ENCODE results near the gene HBEGF. TPM values are rescaled to one million over a fixed set of nuclear protein-coding genes. Genes with fewer than 3 reads are reported as not detected.
A peak's percentile ranks its signal among the peaks of the same experiment; 100 is the strongest.

HBEGF gene
- total and polyA plus RNA-seq, 10 of the 15 experiments (the other 5 are each of a cell fraction or from before 2014, with no cell fraction given), result 0.87 to 3.1 (median 2.1) TPM

- peak within 1 kb of the TSS; percentile 70 for H3K27ac ChIP-seq (ENCODE audit: control insufficient read depth, insufficient read depth)
- peak within 1 kb of the TSS; percentile 92 for H3K4me2 ChIP-seq (ENCODE audit: control insufficient read depth, insufficient read depth)
- ChIA-PET CTCF (interaction anchor here (0.7 to 3.2 kb wide), 9 partner anchors 10 to 63 kb away, joined by 3 to 17 read pairs (median 4); partner anchors contain the start of gene HBEGF), POLR2A (interaction anchor here (0.6 to 1.8 kb wide), 4 partner anchors 15 to 44 kb away, joined by 3 to 7 read pairs (median 4); partner anchors contain the start of gene HBEGF), RAD21 (ENCODE audit: unreplicated experiment) (interaction anchor here (0.7 to 2.1 kb wide), 6 partner anchors 20 to 60 kb away, joined by 3 to 7 read pairs (median 4); no protein-coding TSS in a partner anchor), SMC1A (ENCODE audit: uncharacterized antibody, unreplicated experiment) (interaction anchor here (0.9 to 2.1 kb wide), 11 partner anchors 9 to 61 kb away, joined by 3 to 9 read pairs (median 3); partner anchors contain the start of gene HBEGF)
- peaks cover 26% of the 10 kb centered on the region for H3K79me2 ChIP-seq (ENCODE audit: control insufficient read depth, insufficient read depth, low read length)
- in situ Hi-C loops (cut with MboI) (no loop called here), intact Hi-C loops (cut with micrococcal nuclease; ENCODE audit: unreplicated experiment) (loop anchor here (5.0 kb wide), 1 partner anchor 44 kb away; the partner anchor contains the start of gene HBEGF)
- H3K27me3 ChIP-seq (replicated peaks in 1 of 2; ENCODE audit: control insufficient read depth in 2 of 2, insufficient read depth in 2 of 2, low read length in 1 of 2), result no peaks in the 10 kb centered on the region
- ATAC-seq (peak; percentile 97), DNase-seq (ENCODE audit: low read depth, low spot score) (peak; percentile 76), FAIRE-seq (peak; percentile 84)
- peak within 1 kb of the TSS; percentile 100 for H2AFZ ChIP-seq (ENCODE audit: control insufficient read depth, low read depth, low read length)
- H3K4me1 ChIP-seq (ENCODE audit: control insufficient read depth, insufficient read depth, low read length), result no peaks in the 10 kb centered on the region
- TSS peak; percentile 94 for BruUV-seq (replicated peaks)
- WGBS (ENCODE audit: insufficient coverage, insufficient replicate concordance, low lambda C conversion rate, missing lambda C conversion rate), result 2% methylated on average over 30 of the region's 30 CpGs
- no peaks in the 10 kb centered on the region for H3K9me3 ChIP-seq (replicated peaks; ENCODE audit: control insufficient read depth, insufficient read depth, low read length)
- H3K9ac ChIP-seq (ENCODE audit: control insufficient read depth, insufficient read depth, low read length), result peak within 1 kb of the TSS; percentile 94
- no peaks in the 10 kb centered on the region for H4K20me1 ChIP-seq (ENCODE audit: control insufficient read depth, insufficient read depth)
- H3K36me3 ChIP-seq (ENCODE audit: control insufficient read depth in 2 of 2, insufficient read depth in 2 of 2, low read length in 1 of 2), result peaks cover 0 to 9% of the 10 kb centered on the region in 2 experiments; a peak in 2 of 4 replicates
- H3K4me3 ChIP-seq, result peak within 1 kb of the TSS; percentile 90
- peak; percentile 68; the same call in 1 of the 2 replicates for TF ChIP-seq POLR2AphosphoS2 (IDR thresholded peaks at IDR 0.05; ENCODE audit: low read depth, low read length)
- TF ChIP-seq NFYB (IDR thresholded peaks at IDR 0.05; ENCODE audit: insufficient read depth, low read depth, low read length), result no peak
- no peak for TF ChIP-seq GATAD2B (conservative IDR thresholded peaks at IDR 0.05; ENCODE audit: low read depth)
- TF ChIP-seq KDM1A (IDR thresholded peaks at IDR 0.05; ENCODE audit: borderline replicate concordance), result no peak
- TF ChIP-seq, protein P1, sequence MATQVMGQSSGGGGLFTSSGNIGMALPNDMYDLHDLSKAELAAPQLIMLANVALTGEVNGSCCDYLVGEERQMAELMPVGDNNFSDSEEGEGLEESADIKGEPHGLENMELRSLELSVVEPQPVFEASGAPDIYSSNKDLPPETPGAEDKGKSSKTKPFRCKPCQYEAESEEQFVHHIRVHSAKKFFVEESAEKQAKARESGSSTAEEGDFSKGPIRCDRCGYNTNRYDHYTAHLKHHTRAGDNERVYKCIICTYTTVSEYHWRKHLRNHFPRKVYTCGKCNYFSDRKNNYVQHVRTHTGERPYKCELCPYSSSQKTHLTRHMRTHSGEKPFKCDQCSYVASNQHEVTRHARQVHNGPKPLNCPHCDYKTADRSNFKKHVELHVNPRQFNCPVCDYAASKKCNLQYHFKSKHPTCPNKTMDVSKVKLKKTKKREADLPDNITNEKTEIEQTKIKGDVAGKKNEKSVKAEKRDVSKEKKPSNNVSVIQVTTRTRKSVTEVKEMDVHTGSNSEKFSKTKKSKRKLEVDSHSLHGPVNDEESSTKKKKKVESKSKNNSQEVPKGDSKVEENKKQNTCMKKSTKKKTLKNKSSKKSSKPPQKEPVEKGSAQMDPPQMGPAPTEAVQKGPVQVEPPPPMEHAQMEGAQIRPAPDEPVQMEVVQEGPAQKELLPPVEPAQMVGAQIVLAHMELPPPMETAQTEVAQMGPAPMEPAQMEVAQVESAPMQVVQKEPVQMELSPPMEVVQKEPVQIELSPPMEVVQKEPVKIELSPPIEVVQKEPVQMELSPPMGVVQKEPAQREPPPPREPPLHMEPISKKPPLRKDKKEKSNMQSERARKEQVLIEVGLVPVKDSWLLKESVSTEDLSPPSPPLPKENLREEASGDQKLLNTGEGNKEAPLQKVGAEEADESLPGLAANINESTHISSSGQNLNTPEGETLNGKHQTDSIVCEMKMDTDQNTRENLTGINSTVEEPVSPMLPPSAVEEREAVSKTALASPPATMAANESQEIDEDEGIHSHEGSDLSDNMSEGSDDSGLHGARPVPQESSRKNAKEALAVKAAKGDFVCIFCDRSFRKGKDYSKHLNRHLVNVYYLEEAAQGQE (IDR thresholded peaks at IDR 0.05; ENCODE audit: low read depth, low read length), result 0 out of 2 replicates have a peak, but pooled peaks have one; percentile 7
- TF ChIP-seq, protein P2, sequence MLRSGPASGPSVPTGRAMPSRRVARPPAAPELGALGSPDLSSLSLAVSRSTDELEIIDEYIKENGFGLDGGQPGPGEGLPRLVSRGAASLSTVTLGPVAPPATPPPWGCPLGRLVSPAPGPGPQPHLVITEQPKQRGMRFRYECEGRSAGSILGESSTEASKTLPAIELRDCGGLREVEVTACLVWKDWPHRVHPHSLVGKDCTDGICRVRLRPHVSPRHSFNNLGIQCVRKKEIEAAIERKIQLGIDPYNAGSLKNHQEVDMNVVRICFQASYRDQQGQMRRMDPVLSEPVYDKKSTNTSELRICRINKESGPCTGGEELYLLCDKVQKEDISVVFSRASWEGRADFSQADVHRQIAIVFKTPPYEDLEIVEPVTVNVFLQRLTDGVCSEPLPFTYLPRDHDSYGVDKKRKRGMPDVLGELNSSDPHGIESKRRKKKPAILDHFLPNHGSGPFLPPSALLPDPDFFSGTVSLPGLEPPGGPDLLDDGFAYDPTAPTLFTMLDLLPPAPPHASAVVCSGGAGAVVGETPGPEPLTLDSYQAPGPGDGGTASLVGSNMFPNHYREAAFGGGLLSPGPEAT (IDR thresholded peaks at IDR 0.05; ENCODE audit: low read depth), result peak; percentile 93
- peak; percentile 38 for TF ChIP-seq HCFC1 (IDR thresholded peaks at IDR 0.05; ENCODE audit: low read length)
- peak; percentile 92 for TF ChIP-seq CREB1 (IDR thresholded peaks at IDR 0.05; ENCODE audit: low read depth)
- TF ChIP-seq, protein P3, sequence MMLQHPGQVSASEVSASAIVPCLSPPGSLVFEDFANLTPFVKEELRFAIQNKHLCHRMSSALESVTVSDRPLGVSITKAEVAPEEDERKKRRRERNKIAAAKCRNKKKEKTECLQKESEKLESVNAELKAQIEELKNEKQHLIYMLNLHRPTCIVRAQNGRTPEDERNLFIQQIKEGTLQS (IDR thresholded peaks at IDR 0.05; ENCODE audit: borderline replicate concordance, extremely low read depth, low read depth, low read length), result peak; percentile 26; the same call in 1 of the 2 replicates
- peak; percentile 48 for TF ChIP-seq IKZF1 (conservative IDR thresholded peaks at IDR 0.05)
- TF ChIP-seq JUNB (IDR thresholded peaks at IDR 0.05), result no peak
- no peak for TF ChIP-seq NR2F1 (conservative IDR thresholded peaks at IDR 0.05)
- TF ChIP-seq, protein P4, sequence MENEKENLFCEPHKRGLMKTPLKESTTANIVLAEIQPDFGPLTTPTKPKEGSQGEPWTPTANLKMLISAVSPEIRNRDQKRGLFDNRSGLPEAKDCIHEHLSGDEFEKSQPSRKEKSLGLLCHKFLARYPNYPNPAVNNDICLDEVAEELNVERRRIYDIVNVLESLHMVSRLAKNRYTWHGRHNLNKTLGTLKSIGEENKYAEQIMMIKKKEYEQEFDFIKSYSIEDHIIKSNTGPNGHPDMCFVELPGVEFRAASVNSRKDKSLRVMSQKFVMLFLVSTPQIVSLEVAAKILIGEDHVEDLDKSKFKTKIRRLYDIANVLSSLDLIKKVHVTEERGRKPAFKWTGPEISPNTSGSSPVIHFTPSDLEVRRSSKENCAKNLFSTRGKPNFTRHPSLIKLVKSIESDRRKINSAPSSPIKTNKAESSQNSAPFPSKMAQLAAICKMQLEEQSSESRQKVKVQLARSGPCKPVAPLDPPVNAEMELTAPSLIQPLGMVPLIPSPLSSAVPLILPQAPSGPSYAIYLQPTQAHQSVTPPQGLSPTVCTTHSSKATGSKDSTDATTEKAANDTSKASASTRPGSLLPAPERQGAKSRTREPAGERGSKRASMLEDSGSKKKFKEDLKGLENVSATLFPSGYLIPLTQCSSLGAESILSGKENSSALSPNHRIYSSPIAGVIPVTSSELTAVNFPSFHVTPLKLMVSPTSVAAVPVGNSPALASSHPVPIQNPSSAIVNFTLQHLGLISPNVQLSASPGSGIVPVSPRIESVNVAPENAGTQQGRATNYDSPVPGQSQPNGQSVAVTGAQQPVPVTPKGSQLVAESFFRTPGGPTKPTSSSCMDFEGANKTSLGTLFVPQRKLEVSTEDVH (IDR thresholded peaks at IDR 0.05; ENCODE audit: low read depth, partially characterized antibody), result no peak
- TF ChIP-seq RBBP5 (conservative IDR thresholded peaks at IDR 0.05), result no peak
Measured at GRCh38 chr5:140302786-140303639, 43.4 kb downstream of the HBEGF start, which contains the start of gene PFDN1. Gene PFDN1, minus strand, starts transcription at chr5:140303101. Its CDS starts 28 bp downstream, at chr5:140303073.

Measured in GM12878 (cell line).